Thyroid gland (tissue), 4 donors: ENCODE data around the gene UBE2F. TPM values are rescaled to one million over a fixed set of nuclear protein-coding genes. Genes with fewer than 3 reads are reported as not detected.
A peak's percentile ranks its signal among the peaks of the same experiment; 100 is the strongest.

ENCODE experiments used
- DNase-seq, 2 donors: peaks; one replicate each; pipeline ENCODE4 v3.0.0-alpha.2; 2019
- H3K27ac ChIP-seq, 3 donors: fragments of 200-600 bp; sonication (generic); 1 replicate in 2 of 3; 2 replicates in 1 of 3; pipeline ENCODE4 v1.5.1; 2016 to 2019; ENCODE audit warnings: mild to moderate bottlenecking in 1 of 3, moderate library complexity in 1 of 3
- H3K27me3 ChIP-seq: fragments of 200-600 bp; sonication (generic); one replicate; pipeline ENCODE4 v1.5.1; 2019
- H3K36me3 ChIP-seq, 2 donors: fragments of 200-600 bp; sonication (generic); one replicate each; pipeline ENCODE4 v1.5.1; 2016 to 2019
- H3K4me1 ChIP-seq, 2 donors: fragments of 200-600 bp; sonication (generic); one replicate each; pipeline ENCODE4 v1.5.1; 2017 to 2019
- H3K4me3 ChIP-seq, 3 donors: fragments of 200-600 bp; sonication (generic); replicated peaks in 1 of 3; 1 replicate in 2 of 3; 2 replicates in 1 of 3; pipeline ENCODE4 v1.5.1; 2016; ENCODE audit warnings: mild to moderate bottlenecking in 1 of 3
- H3K9me3 ChIP-seq: fragments of 200-600 bp; sonication (generic); one replicate; pipeline ENCODE4 v1.5.1; 2017
- POLR2A ChIP-seq, 2 donors: fragments of 450-650 bp; IDR thresholded peaks; one replicate each; pipeline ENCODE4 v1.6.1; 2017; ENCODE audit warnings: antibody characterized with exemption in 2 of 2, mild to moderate bottlenecking in 2 of 2, moderate library complexity in 1 of 2
- WGBS, 2 donors: methylation state at CpG; one replicate each; pipeline ENCODE4 v1.1.5; 2017; 5-methylcytosine and 5-hydroxymethylcytosine counted together
- intact Hi-C: fragments of 100-400 bp; cut with DNase I; formaldehyde crosslinking; loops from one replicate; pipeline ENCODE4 v1.15.1; 2023
- total RNA-seq, 4 donors: library from RNA; depleted of rRNA; stranded (reverse); fragments of >200 nt; gene quantifications; one replicate each; pipeline ENCODE4 v1.2.3, GENCODE V29; 2016
- TF ChIP-seq, protein P1 (sequence below), 6 experiments: fragments of 200-600 bp in 3 of 6; fragments of 450-650 bp in 3 of 6; sonication (generic) in 3 of 6; IDR thresholded peaks; one replicate each; pipeline ENCODE4 v1.5.1; 2016 to 2019; ENCODE audit warnings: antibody characterized with exemption in 6 of 6, mild to moderate bottlenecking in 2 of 6, inconsistent platforms in 1 of 6, moderate library complexity in 1 of 6

Gene UBE2F
- total RNA-seq, 4 donors from 2014 or later = 79.8 to 134 (median 122) TPM

DNA sequence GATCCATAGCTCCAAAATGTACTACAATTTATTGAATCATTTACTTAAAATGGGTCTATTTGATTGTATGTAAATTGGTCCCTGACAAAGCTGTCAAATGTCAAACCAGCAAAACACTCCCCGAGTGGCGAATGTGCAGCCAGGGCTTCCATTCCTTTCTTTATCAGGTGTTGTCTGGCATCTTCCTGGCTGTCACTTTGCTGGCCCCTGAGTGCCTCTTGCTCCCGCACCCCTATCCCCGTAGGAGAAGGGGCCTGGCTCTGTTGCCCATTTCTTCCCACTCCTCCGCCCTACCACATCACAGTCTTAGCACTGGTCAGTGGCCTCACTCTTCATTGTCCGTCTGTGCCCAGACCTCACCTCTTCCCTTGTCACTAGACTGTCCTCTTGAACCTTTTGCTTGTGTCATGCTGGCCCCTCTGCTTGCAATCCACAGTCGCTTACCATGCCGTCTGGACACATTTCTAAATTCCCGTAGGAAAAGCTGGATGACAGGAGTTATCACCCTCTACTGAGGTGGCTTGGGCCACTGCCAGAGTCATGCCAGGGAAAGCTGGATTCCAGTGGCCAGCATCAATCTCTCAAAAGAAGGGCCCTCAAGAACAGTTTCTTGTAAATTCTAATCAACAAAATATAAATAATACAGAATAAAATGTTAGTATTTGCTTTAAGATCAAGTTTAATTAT, 15.4 kb downstream of the UBE2F start:
- Histone ChIP-seq H3K4me1 (peaks cover 19 to 37% of the 10 kb centered on the region in 2 donors), H3K9me3 (no peaks in the 10 kb centered on the region), H3K36me3 (no peaks in the 10 kb centered on the region), H3K4me3 (no peak overlapping the region), H3K27ac (peak overlapping the region in 1 of 3 donors; percentile 45), H3K27me3 (no peaks in the 10 kb centered on the region)
- DNase-seq = peak in 1 of 2 donors; percentile 42
- WGBS, 2 donors = 92 to 96% methylated on average over 9 of the region's 9 CpGs
- TF ChIP-seq, protein P1, sequence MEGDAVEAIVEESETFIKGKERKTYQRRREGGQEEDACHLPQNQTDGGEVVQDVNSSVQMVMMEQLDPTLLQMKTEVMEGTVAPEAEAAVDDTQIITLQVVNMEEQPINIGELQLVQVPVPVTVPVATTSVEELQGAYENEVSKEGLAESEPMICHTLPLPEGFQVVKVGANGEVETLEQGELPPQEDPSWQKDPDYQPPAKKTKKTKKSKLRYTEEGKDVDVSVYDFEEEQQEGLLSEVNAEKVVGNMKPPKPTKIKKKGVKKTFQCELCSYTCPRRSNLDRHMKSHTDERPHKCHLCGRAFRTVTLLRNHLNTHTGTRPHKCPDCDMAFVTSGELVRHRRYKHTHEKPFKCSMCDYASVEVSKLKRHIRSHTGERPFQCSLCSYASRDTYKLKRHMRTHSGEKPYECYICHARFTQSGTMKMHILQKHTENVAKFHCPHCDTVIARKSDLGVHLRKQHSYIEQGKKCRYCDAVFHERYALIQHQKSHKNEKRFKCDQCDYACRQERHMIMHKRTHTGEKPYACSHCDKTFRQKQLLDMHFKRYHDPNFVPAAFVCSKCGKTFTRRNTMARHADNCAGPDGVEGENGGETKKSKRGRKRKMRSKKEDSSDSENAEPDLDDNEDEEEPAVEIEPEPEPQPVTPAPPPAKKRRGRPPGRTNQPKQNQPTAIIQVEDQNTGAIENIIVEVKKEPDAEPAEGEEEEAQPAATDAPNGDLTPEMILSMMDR (IDR thresholded peaks at IDR 0.05) = no peak
- no peak for TF ChIP-seq POLR2A (IDR thresholded peaks at IDR 0.05)
- intact Hi-C loops = no loop called here

DNA sequence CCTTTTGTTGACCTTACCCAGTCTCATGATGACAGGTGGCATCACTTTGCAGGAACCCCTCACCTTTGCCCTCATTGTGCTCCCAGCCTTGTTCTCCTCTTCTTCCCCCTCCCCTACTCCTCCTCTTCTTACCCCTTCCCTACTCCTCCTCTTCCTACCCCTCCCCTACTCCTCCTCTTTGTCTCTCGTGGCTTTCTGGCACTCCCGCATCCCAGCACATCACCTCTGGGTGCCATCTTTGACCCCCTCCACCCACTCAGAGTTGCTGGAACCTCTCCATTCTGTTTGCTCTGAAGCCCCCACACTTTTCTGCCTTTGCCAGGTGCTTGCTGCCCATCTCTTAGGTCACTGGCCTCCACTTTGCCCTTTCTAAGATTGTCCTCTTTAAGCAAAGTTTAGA, 17.1 kb downstream of the UBE2F start:
- no peak for DNase-seq
- Histone ChIP-seq H3K4me1 (peaks cover 19 to 25% of the 10 kb centered on the region in 2 donors), H3K36me3 (no peaks in the 10 kb centered on the region), H3K4me3 (no peak overlapping the region), H3K27me3 (no peaks in the 10 kb centered on the region), H3K27ac (no peak overlapping the region), H3K9me3 (no peaks in the 10 kb centered on the region)
- intact Hi-C loops = no loop called here
- TF ChIP-seq POLR2A (IDR thresholded peaks at IDR 0.05) = no peak
- TF ChIP-seq, protein P1 (IDR thresholded peaks at IDR 0.05) = no peak
- 39 to 53% methylated on average over 2 of the region's 2 CpGs for WGBS, 2 donors

DNA sequence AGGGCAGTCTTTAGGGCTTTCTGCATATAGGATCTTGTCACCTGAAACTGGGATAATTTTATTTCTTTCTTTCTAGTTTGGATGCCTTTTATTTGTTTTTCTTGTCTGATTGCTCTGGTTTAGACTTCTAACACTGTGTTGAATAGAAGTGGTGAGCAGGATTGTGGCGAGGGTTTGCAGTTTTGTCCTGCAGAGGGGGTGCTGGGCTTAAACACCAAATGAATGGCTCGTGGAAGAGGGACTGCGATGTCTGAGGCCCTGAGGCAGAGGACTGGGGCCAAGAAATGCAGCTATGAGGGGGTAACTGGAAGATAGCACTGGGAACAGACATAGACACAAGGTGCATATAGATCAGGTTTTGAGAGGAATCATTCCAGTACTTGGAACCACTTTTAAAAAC, 20.5 kb downstream of the UBE2F start:
- H3K4me1 ChIP-seq = peaks cover 7 to 8% of the 10 kb centered on the region in 2 donors
- no peak overlapping the region for H3K4me3 ChIP-seq
- H3K27me3 ChIP-seq = no peaks in the 10 kb centered on the region
- TF ChIP-seq POLR2A (IDR thresholded peaks at IDR 0.05) = no peak
- TF ChIP-seq, protein P1 (IDR thresholded peaks at IDR 0.05) = no peak
- no peaks in the 10 kb centered on the region for H3K36me3 ChIP-seq
- 95 to 96% methylated on average over 3 of the region's 3 CpGs for WGBS, 2 donors
- H3K27ac ChIP-seq = no peak overlapping the region
- no peak for DNase-seq
- H3K9me3 ChIP-seq = no peaks in the 10 kb centered on the region
- intact Hi-C loops = no loop called here

DNA sequence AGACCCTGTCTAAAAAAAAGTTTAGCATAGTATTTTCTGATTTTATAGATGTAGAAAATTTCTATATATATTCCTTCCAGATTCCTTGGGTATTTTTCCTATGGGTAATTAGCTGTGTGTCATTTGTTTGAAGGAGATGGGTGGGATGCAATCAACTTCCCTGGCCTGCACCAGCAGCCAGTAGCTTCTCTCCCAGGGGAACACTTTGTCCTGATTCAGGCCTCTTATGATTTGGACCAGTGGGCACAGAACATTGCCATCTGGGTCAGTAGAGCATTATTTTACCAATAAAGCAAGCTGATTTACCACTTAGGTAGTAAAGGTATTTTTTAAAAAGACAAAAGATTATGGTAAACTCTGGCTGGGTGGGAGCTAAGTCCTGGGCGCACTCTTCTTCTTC, 26.9 kb downstream of the UBE2F start:
- TF ChIP-seq POLR2A (IDR thresholded peaks at IDR 0.05) = no peak
- TF ChIP-seq, protein P1 (IDR thresholded peaks at IDR 0.05) = peak in 1 of 6 experiments; percentile 16
- no peak overlapping the region for H3K4me3 ChIP-seq
- H3K9me3 ChIP-seq = no peaks in the 10 kb centered on the region
- no peaks in the 10 kb centered on the region for H3K36me3 ChIP-seq
- 71 to 94% methylated on average over 1 of the region's 1 CpG for WGBS, 2 donors
- intact Hi-C loops = no loop called here
- peaks cover 56 to 62% of the 10 kb centered on the region in 2 donors for H3K4me1 ChIP-seq
- peak overlapping the region; percentile 91 to 99 (median 98) for H3K27ac ChIP-seq
- peak; percentile 85 to 87 for DNase-seq
- no peaks in the 10 kb centered on the region for H3K27me3 ChIP-seq

DNA sequence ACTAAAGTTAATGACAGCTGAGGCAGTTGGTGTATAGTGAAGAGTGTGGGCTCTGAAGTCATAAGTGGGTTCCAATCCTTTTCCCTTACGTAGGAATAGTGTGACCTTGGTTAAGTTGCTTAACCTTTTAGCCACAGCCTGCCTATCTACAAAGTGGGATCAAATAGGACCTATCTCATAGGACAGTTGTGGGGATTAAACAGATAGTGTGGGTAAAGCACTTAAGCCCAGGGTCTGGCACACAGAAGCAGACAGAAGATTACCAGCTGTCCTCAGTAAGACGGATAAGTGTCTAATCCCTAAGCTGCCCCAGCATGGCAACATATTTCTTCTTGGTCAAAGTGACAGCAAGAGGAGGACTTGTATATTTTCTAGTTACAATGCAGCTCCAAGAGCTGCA, 28.2 kb downstream of the UBE2F start:
- intact Hi-C loops = no loop called here
- no peaks in the 10 kb centered on the region for H3K9me3 ChIP-seq
- peaks cover 58 to 62% of the 10 kb centered on the region in 2 donors for H3K4me1 ChIP-seq
- WGBS, 2 donors = 89 to 95% methylated on average over 2 of the region's 2 CpGs
- DNase-seq = no peak
- no peak overlapping the region for H3K4me3 ChIP-seq
- TF ChIP-seq POLR2A (IDR thresholded peaks at IDR 0.05) = no peak
- TF ChIP-seq, protein P1 (IDR thresholded peaks at IDR 0.05) = no peak
- peak overlapping the region; percentile 80 to 99 (median 91) for H3K27ac ChIP-seq
- no peaks in the 10 kb centered on the region for H3K27me3 ChIP-seq
- H3K36me3 ChIP-seq = no peaks in the 10 kb centered on the region
